ENCODE measurements around the gene TTLL10. TPM values are rescaled to one million over a fixed set of nuclear protein-coding genes. Genes with fewer than 3 reads are reported as not detected.

The TTLL10 gene
- total RNA-seq, 1 experiment from 2014 or later = 4.0 TPM

DNA sequence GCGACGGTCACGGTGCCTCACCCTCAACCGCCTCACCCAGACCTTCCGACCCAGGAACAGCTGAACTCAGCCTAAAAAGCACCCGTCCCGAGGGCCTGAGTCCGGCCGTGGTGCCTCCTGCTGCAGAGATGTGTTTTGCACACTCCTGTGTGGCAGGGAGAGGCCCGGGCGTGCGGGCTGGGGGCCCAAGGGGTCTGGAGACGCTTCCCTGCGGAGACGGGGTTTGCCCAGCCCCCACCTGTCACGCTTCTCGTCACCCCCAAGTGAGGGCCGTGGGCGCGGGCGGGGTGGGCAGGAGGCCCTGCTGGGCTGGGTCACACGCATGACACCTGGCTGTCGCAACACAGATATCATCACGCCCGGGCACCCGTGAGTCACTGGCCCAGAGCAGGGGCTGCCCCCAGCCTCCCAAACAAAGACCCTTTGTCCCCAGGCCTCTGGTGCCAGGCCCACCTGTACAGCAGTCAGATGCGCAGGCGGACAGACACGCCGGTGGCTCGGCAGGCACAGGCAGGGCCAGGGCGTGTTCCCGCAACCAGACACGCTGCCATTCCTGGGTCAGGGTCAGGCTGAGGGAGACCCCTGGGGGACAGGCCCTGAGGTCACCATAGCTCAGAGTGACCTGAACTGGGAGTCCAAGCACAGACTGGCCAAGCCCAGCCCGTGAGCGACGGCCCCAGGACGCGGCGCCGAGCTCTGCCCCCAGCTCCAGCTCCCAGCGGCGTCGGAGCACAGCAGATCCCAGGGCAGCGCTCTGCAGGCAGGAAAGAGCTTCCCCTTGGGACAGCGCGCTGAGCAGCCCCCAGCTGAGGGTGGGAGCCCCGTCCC lies 64.4 kb downstream of the TTLL10 start:
- no peaks in the 10 kb centered on the region for H3K27me3 ChIP-seq (ENCODE audit: insufficient read depth, low read depth)
- TF ChIP-seq, protein P1, sequence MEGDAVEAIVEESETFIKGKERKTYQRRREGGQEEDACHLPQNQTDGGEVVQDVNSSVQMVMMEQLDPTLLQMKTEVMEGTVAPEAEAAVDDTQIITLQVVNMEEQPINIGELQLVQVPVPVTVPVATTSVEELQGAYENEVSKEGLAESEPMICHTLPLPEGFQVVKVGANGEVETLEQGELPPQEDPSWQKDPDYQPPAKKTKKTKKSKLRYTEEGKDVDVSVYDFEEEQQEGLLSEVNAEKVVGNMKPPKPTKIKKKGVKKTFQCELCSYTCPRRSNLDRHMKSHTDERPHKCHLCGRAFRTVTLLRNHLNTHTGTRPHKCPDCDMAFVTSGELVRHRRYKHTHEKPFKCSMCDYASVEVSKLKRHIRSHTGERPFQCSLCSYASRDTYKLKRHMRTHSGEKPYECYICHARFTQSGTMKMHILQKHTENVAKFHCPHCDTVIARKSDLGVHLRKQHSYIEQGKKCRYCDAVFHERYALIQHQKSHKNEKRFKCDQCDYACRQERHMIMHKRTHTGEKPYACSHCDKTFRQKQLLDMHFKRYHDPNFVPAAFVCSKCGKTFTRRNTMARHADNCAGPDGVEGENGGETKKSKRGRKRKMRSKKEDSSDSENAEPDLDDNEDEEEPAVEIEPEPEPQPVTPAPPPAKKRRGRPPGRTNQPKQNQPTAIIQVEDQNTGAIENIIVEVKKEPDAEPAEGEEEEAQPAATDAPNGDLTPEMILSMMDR (conservative IDR thresholded peaks at IDR 0.05) = no peak
- no peak for TF ChIP-seq EZH2 (IDR thresholded peaks at IDR 0.05; ENCODE audit: low read depth)
- H3K79me2 ChIP-seq (ENCODE audit: low read depth) = peaks cover 31% of the 10 kb centered on the region
- no TSS peak for BruUV-seq (replicated peaks)
- peak overlapping the region; percentile 75 for H3K27ac ChIP-seq
- no peaks in the 10 kb centered on the region for H3K9me2 ChIP-seq (ENCODE audit: insufficient read depth)
- peak overlapping the region; percentile 93 for H3K4me2 ChIP-seq
- CTCF ChIA-PET = interaction anchor here (0.9 kb wide), 1 partner anchor 115 kb away, joined by 3 read pairs; no protein-coding TSS in a partner anchor
- no peaks in the 10 kb centered on the region for H3K36me3 ChIP-seq (ENCODE audit: low read depth)
- H3F3A ChIP-seq (ENCODE audit: insufficient read depth, low read depth) = peaks cover 45% of the 10 kb centered on the region; the same call in 1 of the 2 replicates
- DNase-seq = peak; percentile 68 to 77
- no peaks in the 10 kb centered on the region for H3K9me3 ChIP-seq (ENCODE audit: insufficient read depth, low read depth)
- 0 out of 2 replicates have a peak, but pooled peaks cover 4% of the 10 kb centered on the region for H4K20me1 ChIP-seq (ENCODE audit: insufficient read depth)
- intact Hi-C loops (cut with micrococcal nuclease; ENCODE audit: unreplicated experiment) = loop anchor here (10.0 kb wide), 1 partner anchor 253 kb away; the partner anchor contains the start of gene PERM1
- H2AFZ ChIP-seq = no peak overlapping the region
- H3K4me1 ChIP-seq (replicated peaks; ENCODE audit: insufficient read depth) = peaks cover 53% of the 10 kb centered on the region
- peak overlapping the region; percentile 43 for H3K4me3 ChIP-seq
- POLR2A ChIA-PET (ENCODE audit: unreplicated experiment) = interaction anchor here (0.6 to 0.8 kb wide), 3 partner anchors 15 to 164 kb away, joined by 3 to 4 read pairs (median 4); partner anchors contain the start of gene RNF223

DNA sequence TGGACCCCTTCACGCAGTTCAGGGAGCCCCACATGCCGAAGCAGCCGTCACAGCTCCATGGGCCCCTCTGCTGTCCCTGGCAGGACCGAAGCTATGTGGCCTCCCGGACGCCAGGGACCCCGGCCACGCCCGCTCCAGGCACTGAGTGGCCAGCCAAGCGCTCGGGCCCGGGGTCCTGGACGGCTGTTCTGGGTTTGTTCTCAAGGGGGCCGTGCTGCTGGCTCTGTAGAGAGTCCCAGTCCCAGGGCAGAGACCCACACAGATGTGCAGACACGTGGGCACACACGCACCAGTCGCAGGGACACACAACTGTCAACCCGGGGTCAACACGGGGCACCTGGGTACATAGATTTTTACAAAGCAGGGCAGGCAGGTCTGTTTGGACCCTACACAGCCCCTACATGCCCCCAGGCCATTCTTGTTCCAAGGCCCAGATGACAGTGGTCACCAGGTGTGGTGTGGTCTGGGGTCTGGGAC lies 65.1 kb downstream of the TTLL10 start:
- peaks cover 41% of the 10 kb centered on the region; the same call in 1 of the 2 replicates for H3F3A ChIP-seq (ENCODE audit: insufficient read depth, low read depth)
- no peak for DNase-seq
- ChIA-PET POLR2A (ENCODE audit: unreplicated experiment) (interaction anchor here (0.6 kb wide), 1 partner anchor 14 kb away, joined by 4 read pairs; no protein-coding TSS in a partner anchor), CTCF (no interaction called here)
- H3K27me3 ChIP-seq (ENCODE audit: insufficient read depth, low read depth) = no peaks in the 10 kb centered on the region
- H3K4me2 ChIP-seq = peak overlapping the region; percentile 93
- BruUV-seq (replicated peaks) = no TSS peak
- H3K79me2 ChIP-seq (ENCODE audit: low read depth) = peaks cover 24% of the 10 kb centered on the region
- no peaks in the 10 kb centered on the region for H3K9me3 ChIP-seq (ENCODE audit: insufficient read depth, low read depth)
- H4K20me1 ChIP-seq (ENCODE audit: insufficient read depth) = 0 out of 2 replicates have a peak, but pooled peaks cover under 1% of the 10 kb centered on the region
- H3K36me3 ChIP-seq (ENCODE audit: low read depth) = no peaks in the 10 kb centered on the region
- H3K4me3 ChIP-seq = peak overlapping the region; percentile 43; the same call in 1 of the 2 replicates
- H3K9me2 ChIP-seq (ENCODE audit: insufficient read depth) = no peaks in the 10 kb centered on the region
- no peak for TF ChIP-seq EZH2 (IDR thresholded peaks at IDR 0.05; ENCODE audit: low read depth)
- TF ChIP-seq, protein P1 (conservative IDR thresholded peaks at IDR 0.05) = no peak
- peaks cover 46% of the 10 kb centered on the region for H3K4me1 ChIP-seq (replicated peaks; ENCODE audit: insufficient read depth)
- intact Hi-C loops (cut with micrococcal nuclease; ENCODE audit: unreplicated experiment) = loop anchor here (10.0 kb wide), 1 partner anchor 254 kb away; the partner anchor contains the start of gene PERM1
- H2AFZ ChIP-seq = no peak overlapping the region
- H3K27ac ChIP-seq = peak overlapping the region; percentile 75

DNA sequence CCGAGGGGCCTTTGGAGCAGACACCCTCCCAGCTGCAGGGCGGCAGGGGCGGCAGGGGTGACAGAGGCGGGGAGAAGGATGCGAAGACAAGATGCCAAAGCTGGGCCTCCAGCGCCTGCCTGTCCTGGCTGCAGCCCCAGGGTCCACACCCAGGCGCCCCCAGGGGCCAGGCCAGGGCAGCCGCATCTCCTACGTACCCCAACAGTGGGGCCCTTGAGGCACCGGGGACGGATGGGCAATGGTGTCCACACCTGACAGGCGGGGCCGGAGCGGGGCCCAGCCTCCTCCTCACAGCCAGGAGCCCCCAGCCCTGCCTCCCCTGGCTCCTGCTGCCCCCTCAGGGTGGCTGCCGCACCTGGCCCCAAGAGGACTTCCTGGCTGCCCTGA lies 65.5 kb downstream of the TTLL10 start:
- no peak overlapping the region for H3K4me3 ChIP-seq
- H3K4me2 ChIP-seq = peak overlapping the region; percentile 93

More for the DNA sequence above, 65.5 kb downstream of the TTLL10 start:
- no peaks in the 10 kb centered on the region for H3K36me3 ChIP-seq (ENCODE audit: low read depth)
- TF ChIP-seq, protein P1 (conservative IDR thresholded peaks at IDR 0.05) = no peak
- TF ChIP-seq EZH2 (IDR thresholded peaks at IDR 0.05; ENCODE audit: low read depth) = no peak
- H3K27me3 ChIP-seq (ENCODE audit: insufficient read depth, low read depth) = no peaks in the 10 kb centered on the region
- intact Hi-C loops (cut with micrococcal nuclease; ENCODE audit: unreplicated experiment) = loop anchor here (10.0 kb wide), 1 partner anchor 254 kb away; the partner anchor contains the start of gene PERM1
- DNase-seq = no peak
- ChIA-PET POLR2A (ENCODE audit: unreplicated experiment) (no interaction called here), CTCF (no interaction called here)
- peaks cover 41% of the 10 kb centered on the region; the same call in 1 of the 2 replicates for H3F3A ChIP-seq (ENCODE audit: insufficient read depth, low read depth)
- peaks cover 19% of the 10 kb centered on the region for H3K79me2 ChIP-seq (ENCODE audit: low read depth)
- BruUV-seq (replicated peaks) = no TSS peak
- H3K27ac ChIP-seq = no peak overlapping the region
- H3K9me3 ChIP-seq (ENCODE audit: insufficient read depth, low read depth) = no peaks in the 10 kb centered on the region
- no peaks in the 10 kb centered on the region for H3K9me2 ChIP-seq (ENCODE audit: insufficient read depth)
- no peaks in the 10 kb centered on the region for H4K20me1 ChIP-seq (ENCODE audit: insufficient read depth)
- no peak overlapping the region for H2AFZ ChIP-seq
- H3K4me1 ChIP-seq (replicated peaks; ENCODE audit: insufficient read depth) = peaks cover 41% of the 10 kb centered on the region

Data from PC-9 (cell line).